ENCODE results near the gene POMGNT2.

POMGNT2 gene

DNA sequence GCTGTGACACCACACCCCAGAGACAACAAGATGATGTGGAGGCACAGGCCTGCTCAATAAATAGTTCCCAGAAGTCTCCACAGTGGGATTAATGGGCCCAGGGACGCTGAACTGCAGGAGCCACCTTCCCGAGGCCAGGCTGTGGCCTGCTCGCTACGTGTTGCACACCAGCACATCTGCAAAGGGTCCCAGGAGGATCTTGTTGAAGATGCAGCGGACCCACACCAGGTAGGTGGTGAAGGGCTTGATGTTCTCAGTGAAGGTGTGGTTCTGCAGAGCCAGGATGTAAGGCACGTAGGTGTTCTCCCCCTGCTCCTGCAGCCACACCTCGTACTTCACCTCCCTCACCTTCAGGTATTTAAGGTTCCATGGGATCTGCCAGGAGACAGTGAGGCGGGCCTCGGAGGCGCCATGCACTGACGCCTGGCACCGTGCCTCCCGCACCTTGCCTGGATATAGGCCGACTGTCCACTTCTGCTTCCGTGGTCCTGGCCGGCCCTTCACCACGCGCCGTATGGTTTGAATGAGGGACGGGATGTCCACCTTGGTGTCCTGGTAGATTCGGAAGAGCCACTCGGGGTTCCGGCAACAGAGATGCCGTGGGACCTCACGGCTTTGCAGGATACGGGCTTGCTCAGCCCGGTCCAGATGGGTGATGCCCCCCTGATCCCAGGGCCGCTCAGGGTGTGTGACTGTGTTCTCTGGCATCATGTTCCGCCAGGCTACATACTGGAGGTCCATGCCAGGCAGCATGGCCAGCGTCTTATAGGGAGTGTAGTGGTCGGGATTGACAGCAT lies 26.1 kb downstream of the POMGNT2 start:
- no peak overlapping the region for H3K4me3 ChIP-seq (ENCODE audit: low read depth, low read length)
- DNase-seq (ENCODE audit: low read depth): no peak
- in situ Hi-C loops (cut with HindIII; ENCODE audit: low sequenced_read_pairs): no loop called here
- no peak for TF ChIP-seq CTCF (IDR thresholded peaks at IDR 0.05; ENCODE audit: low read depth, low read length, missing control alignments)

- no peak for DNase-seq (ENCODE audit: low read depth)
- H3K4me3 ChIP-seq (ENCODE audit: low read depth, low read length): no peak overlapping the region
- in situ Hi-C loops (cut with HindIII; ENCODE audit: low sequenced_read_pairs): no loop called here
- no peak for TF ChIP-seq CTCF (IDR thresholded peaks at IDR 0.05; ENCODE audit: low read depth, low read length, missing control alignments)
Observed at GRCh38 chr3:43077707-43078106, 28.2 kb downstream of the POMGNT2 start.

DNA sequence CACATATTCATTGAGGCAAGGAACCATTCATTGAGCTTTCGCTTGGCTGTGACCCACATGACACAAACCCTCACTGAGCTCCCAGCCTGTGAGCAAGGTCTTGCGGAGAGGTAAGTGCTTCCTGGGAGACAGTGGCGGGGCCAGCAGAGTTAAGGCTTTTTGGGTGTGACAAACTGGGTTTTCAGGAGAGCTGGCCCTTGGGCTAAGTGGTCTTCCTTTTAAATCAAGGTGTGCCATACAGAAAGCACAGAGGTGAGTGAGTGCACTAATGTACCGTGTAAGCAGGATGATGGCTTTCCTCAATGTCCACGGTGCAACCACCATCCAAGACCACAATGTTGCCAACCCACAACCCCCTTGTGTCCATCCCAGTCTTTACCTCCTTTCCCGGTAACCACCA lies 28.6 kb downstream of the POMGNT2 start:
- in situ Hi-C loops (cut with HindIII; ENCODE audit: low sequenced_read_pairs): no loop called here
- no peak for TF ChIP-seq CTCF (IDR thresholded peaks at IDR 0.05; ENCODE audit: low read depth, low read length, missing control alignments)
- no peak for DNase-seq (ENCODE audit: low read depth)

GRCh38 chr3:43076857-43077256 lies 29.0 kb downstream of the POMGNT2 start:
- DNase-seq (ENCODE audit: low read depth): no peak
- TF ChIP-seq CTCF (IDR thresholded peaks at IDR 0.05; ENCODE audit: low read depth, low read length, missing control alignments): no peak
- in situ Hi-C loops (cut with HindIII; ENCODE audit: low sequenced_read_pairs): no loop called here
- no peak overlapping the region for H3K4me3 ChIP-seq (ENCODE audit: low read depth, low read length)

More for the DNA sequence above, 28.6 kb downstream of the POMGNT2 start:
- no peak overlapping the region for H3K4me3 ChIP-seq (ENCODE audit: low read depth, low read length)

DNA sequence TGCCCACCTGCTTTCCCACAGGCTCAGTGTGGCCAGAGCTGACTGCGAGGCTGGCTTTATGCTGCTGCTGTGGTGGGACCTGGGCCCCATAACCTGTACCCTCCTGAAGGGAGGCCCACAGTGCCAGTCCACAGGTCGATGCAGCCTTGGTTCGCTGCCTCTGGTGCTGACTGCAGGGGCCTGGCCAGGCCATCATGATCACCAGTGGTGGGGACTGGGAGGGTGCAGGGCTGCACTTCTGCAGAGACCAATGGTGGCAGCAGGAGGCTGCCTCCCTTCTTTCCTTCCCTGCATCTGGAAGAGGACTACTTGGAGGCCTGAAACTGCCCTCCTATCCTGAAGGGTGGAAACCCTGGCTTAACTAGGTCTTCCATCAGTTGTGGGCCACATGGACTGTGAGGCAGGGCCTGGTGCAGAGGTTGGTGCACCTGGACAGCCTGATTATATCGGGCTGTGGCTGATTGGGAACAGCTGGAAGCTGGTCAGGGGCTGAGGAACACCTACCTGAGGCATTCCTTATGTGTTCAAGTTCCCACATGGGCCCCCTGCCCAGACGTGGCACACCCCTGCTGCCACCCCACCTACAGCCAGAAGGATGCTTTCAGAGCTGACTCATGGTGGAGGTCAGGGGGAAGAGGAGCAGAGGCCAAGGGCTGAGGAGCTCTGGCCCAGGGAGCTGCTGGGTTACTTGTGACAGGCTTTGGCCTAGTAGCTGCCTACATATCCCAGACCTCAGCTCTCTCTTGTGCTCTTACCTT lies 29.8 kb downstream of the POMGNT2 start:
- in situ Hi-C loops (cut with HindIII; ENCODE audit: low sequenced_read_pairs): no loop called here
- TF ChIP-seq CTCF (IDR thresholded peaks at IDR 0.05; ENCODE audit: low read depth, low read length, missing control alignments): no peak

GRCh38 chr3:43074901-43075689 lies 30.8 kb downstream of the POMGNT2 start:
- in situ Hi-C loops (cut with HindIII; ENCODE audit: low sequenced_read_pairs): no loop called here
- no peak for TF ChIP-seq CTCF (IDR thresholded peaks at IDR 0.05; ENCODE audit: low read depth, low read length, missing control alignments)
- no peak overlapping the region for H3K4me3 ChIP-seq (ENCODE audit: low read depth, low read length)
- DNase-seq (ENCODE audit: low read depth): no peak

More for the DNA sequence above, 29.8 kb downstream of the POMGNT2 start:
- no peak overlapping the region for H3K4me3 ChIP-seq (ENCODE audit: low read depth, low read length)
- no peak for DNase-seq (ENCODE audit: low read depth)
